MCF 10A (cell line): ENCODE results near the gene KLHDC9. TPM values are rescaled to one million over a fixed set of nuclear protein-coding genes. Genes with fewer than 3 reads are reported as not detected.

Source experiments
- Bru-seq: library from RNA; stranded (reverse); fragments of 400-500 nt; gene quantifications from one replicate; lab custom pipeline; 2021; lab: Mats Ljungman, UMichigan
- BruChase-seq, 2 experiments: library from RNA; stranded (reverse); fragments of 400-500 nt; gene quantifications; one replicate each; lab custom pipeline; 2021; lab: Mats Ljungman, UMichigan
- BruUV-seq: library from RNA; stranded (reverse); fragments of 400-500 nt; replicated peaks from 2 replicates; lab custom pipeline; 2021; lab: Mats Ljungman, UMichigan
- CTCF ChIA-PET: fragments of 300-600 bp; sonication (Branson Sonifier 250); formaldehyde crosslinking; extraction: SDS; loops from one replicate; lab custom pipeline; 2021; ENCODE audit warnings: antibody characterized with exemption, inconsistent platforms; lab: Yijun Ruan, JAX
- POLR2A ChIA-PET: fragments of 300-600, 350-650 bp; sonication (Branson Sonifier 250); formaldehyde crosslinking; extraction: SDS; loops from one replicate; lab custom pipeline; 2020; ENCODE audit warnings: antibody characterized with exemption, inconsistent platforms; lab: Yijun Ruan, JAX
- DNase-seq: peaks from one replicate; pipeline ENCODE4 v3.0.0-alpha.2; 2018; ENCODE audit not compliant: unreplicated experiment
- H3K27ac Mint-ChIP-seq: one replicate; pipeline ENCODE4 v1.8.0; 2022; ENCODE audit warnings: mild to moderate bottlenecking, low read depth, mixed read lengths; ENCODE audit not compliant: unreplicated experiment
- H3K27me3 Mint-ChIP-seq: one replicate; pipeline ENCODE4 v1.8.0; 2022; ENCODE audit warnings: mixed read lengths; ENCODE audit not compliant: insufficient read depth, unreplicated experiment
- H3K36me3 Mint-ChIP-seq: one replicate; pipeline ENCODE4 v1.8.0; 2022; ENCODE audit warnings: mild to moderate bottlenecking, moderate library complexity, mixed read lengths; ENCODE audit not compliant: insufficient read depth, unreplicated experiment
- H3K4me1 Mint-ChIP-seq: one replicate; pipeline ENCODE4 v1.8.0; 2022; ENCODE audit warnings: mixed read lengths; ENCODE audit not compliant: insufficient read depth, unreplicated experiment
- H3K4me3 Mint-ChIP-seq: one replicate; pipeline ENCODE4 v1.8.0; 2022; ENCODE audit warnings: mild to moderate bottlenecking, moderate library complexity, mixed read lengths; ENCODE audit not compliant: unreplicated experiment
- H3K9me3 Mint-ChIP-seq: one replicate; pipeline ENCODE4 v1.8.0; 2022; ENCODE audit warnings: mixed read lengths; ENCODE audit not compliant: unreplicated experiment
- intact Hi-C: fragments of 100-400 bp; cut with micrococcal nuclease; formaldehyde crosslinking; loops from 2 replicates; pipeline ENCODE4 v1.14.1; 2022
- long read RNA-seq: library from polyadenylated mRNA; stranded (forward); transcript quantifications from one replicate; pipeline ENCODE4 v2.0.0, GENCODE V29; 2022
- total RNA-seq: library from RNA; stranded (reverse); gene quantifications from 2 replicates; pipeline ENCODE4 v1.2.3, GENCODE V29; 2022
- TF ChIP-seq, protein P1 (sequence below): fragments of 200-600 bp; IDR thresholded peaks from one replicate; pipeline ENCODE4 v1.8.0; 2022; ENCODE audit warnings: antibody characterized with exemption, mild to moderate bottlenecking; ENCODE audit not compliant: unreplicated experiment

Gene KLHDC9, protein sequence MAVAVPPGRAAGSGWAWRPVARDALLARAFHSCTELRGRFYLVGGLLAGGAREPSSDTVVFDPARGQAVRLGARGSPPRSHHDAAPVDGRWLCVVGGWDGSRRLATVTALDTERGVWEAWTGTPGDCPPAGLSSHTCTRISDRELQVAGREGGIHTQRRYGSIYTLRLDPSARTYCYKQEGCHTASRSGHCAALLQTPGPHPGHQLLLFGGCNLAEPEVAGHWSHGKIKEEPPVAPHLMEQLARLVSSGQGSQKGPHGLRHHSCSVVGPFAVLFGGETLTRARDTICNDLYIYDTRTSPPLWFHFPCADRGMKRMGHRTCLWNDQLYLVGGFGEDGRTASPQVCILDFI
- total RNA-seq (not detected in 2 replicates), Bru-seq, nascent RNA (not detected), BruChase-seq, experiment 1, labeled RNA remaining after a 6-hour chase (not detected), BruChase-seq, experiment 2, labeled RNA remaining after a 2-hour chase (not detected)
- long read RNA-seq, result 0 reads

DNA sequence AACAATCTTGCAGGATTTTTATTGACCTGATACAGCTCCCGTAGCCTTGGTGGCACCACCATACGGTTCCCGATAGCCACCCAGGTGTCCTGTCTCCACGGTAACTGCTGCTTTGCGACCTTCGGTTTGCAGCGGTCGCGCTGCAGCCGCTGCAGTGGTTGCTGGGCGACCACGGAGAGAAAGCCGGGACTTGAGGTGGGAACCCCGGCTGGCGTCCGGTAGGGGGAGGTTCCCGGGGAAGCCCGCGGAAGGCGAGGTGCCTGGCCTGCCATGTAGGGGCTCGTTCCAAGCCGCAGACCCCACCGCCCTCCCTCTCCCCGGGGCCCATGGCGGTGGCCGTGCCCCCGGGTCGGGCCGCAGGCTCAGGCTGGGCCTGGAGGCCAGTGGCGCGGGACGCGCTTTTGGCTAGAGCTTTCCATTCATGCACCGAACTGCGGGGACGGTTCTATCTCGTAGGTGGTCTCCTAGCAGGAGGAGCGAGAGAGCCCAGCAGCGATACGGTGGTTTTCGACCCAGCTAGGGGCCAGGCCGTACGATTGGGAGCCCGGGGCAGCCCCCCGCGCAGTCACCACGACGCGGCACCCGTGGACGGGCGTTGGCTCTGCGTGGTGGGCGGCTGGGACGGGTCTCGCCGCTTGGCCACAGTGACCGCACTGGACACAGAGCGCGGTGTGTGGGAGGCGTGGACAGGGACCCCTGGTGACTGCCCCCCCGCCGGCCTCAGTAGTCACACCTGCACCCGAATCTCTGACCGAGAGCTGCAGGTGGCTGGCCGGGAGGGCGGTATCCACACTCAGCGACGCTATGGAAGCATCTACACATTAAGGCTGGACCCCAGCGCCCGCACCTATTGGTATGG, at the start of gene KLHDC9:
KLHDC9 (plus strand) TSS at position 152 of the 859 bp plus-strand sequence; CDS start at position 327, 175 bp downstream.
- POLR2A ChIA-PET, result interaction anchor here (0.6 to 6.7 kb wide), 22 partner anchors 8 to 836 kb away, joined by 3 to 91 read pairs (median 4); partner anchors contain the start of genes DCAF8, DEDD, F11R and NIT1
- DNase-seq, result no peak
- intact Hi-C loops, result loop anchor here (5.0 kb wide), 1 partner anchor 261 kb away; no protein-coding TSS in a partner anchor
- Mint-ChIP-seq H3K4me3 (no peak within 1 kb of the TSS), H3K27ac (peak within 1 kb of the TSS; percentile 61), H3K4me1 (peaks cover 37% of the 10 kb centered on the region), H3K36me3 (peaks cover 55% of the 10 kb centered on the region), H3K9me3 (no peaks in the 10 kb centered on the region), H3K27me3 (no peaks in the 10 kb centered on the region)
- TF ChIP-seq, protein P1, sequence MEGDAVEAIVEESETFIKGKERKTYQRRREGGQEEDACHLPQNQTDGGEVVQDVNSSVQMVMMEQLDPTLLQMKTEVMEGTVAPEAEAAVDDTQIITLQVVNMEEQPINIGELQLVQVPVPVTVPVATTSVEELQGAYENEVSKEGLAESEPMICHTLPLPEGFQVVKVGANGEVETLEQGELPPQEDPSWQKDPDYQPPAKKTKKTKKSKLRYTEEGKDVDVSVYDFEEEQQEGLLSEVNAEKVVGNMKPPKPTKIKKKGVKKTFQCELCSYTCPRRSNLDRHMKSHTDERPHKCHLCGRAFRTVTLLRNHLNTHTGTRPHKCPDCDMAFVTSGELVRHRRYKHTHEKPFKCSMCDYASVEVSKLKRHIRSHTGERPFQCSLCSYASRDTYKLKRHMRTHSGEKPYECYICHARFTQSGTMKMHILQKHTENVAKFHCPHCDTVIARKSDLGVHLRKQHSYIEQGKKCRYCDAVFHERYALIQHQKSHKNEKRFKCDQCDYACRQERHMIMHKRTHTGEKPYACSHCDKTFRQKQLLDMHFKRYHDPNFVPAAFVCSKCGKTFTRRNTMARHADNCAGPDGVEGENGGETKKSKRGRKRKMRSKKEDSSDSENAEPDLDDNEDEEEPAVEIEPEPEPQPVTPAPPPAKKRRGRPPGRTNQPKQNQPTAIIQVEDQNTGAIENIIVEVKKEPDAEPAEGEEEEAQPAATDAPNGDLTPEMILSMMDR, result no peak
- BruUV-seq, result no TSS peak
- CTCF ChIA-PET, result interaction anchor here (0.6 to 10.3 kb wide), 39 partner anchors 9 to 1053 kb away, joined by 3 to 331 read pairs (median 9); partner anchors contain the start of genes ARHGAP30, DEDD, F11R and NECTIN4

DNA sequence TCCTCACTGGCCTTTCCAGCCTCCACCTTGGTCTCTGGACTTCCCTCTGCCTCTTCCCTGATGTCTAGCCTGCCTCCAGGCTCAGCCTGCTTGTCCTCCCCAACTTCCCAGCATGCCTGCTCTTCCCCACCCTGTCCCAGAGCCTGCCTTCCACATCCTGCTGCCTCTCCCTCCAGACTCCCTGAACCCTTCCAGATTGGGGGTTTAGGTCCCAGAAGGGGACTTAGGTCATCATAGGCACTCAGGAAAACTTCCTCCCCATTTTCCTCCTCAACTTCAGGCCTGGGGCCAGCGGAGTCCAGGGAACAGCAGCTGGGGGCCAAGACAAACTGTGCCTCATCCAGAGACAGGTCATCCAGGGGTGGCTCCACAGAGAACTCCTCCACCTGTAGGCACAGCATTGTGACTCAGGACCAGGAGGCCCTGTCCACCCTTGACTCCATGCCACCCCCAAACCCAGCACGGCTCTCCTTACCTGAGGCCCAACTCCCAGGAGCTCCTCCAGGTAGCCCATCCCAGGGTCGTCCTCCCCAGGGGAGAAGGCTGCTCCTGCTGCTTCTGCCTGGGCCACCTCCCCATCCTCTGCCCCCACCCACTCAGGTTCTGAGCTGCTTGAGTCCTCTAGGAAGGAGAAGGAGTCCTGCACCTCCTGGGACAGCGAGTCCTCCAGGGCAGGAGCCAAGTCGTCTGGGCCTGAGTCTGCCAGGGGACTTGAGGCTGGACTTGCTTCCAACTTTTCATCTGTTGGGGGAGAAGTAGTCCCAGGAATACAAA, 49.0 kb upstream of the KLHDC9 start:
- intact Hi-C loops, result loop anchor here (10.0 kb wide), 1 partner anchor 86 kb away; the partner anchor contains the start of gene DEDD
- ChIA-PET POLR2A (interaction anchor here (0.6 to 3.0 kb wide), 5 partner anchors 21 to 1514 kb away, joined by 3 to 9 read pairs (median 3); partner anchors contain the start of gene F11R), CTCF (interaction anchor here (0.7 to 1.4 kb wide), 5 partner anchors 9 to 368 kb away, joined by 3 read pairs; no protein-coding TSS in a partner anchor)
- DNase-seq, result no peak
- Mint-ChIP-seq H3K27ac (no peak overlapping the region), H3K4me1 (peaks cover 5% of the 10 kb centered on the region), H3K4me3 (no peak overlapping the region), H3K36me3 (no peaks in the 10 kb centered on the region), H3K27me3 (no peaks in the 10 kb centered on the region), H3K9me3 (peaks cover 10% of the 10 kb centered on the region)
- BruUV-seq, result no TSS peak
- TF ChIP-seq, protein P1, result no peak

DNA sequence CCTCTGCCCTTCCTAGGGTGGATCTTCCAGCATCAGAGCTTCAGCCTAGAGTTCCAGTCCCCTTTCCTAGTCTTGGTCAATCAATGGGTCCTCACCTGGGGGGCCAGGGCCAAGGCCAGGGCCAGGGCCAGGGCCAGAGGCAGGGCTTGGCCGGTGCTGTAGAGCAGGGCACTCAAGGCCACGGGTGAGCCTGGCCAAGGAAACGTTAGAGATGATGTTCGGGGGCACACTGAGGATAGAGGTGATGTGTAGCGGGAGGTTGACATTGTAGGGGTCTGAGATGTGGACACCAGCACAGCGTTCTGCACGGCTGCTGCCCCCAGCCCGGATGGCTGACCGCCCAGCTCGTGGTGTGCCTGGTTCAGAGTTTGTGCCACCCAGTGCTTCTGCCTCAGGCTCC, 46.9 kb upstream of the KLHDC9 start:
- intact Hi-C loops, result no loop called here
- peaks cover 10% of the 10 kb centered on the region for H3K9me3 Mint-ChIP-seq
- no peak overlapping the region for H3K27ac Mint-ChIP-seq
- CTCF ChIA-PET, result interaction anchor here (0.7 to 1.2 kb wide), 4 partner anchors 9 to 54 kb away, joined by 3 to 5 read pairs (median 4); no protein-coding TSS in a partner anchor
- DNase-seq, result no peak
- no peaks in the 10 kb centered on the region for H3K27me3 Mint-ChIP-seq
- no peaks in the 10 kb centered on the region for H3K4me1 Mint-ChIP-seq
- POLR2A ChIA-PET, result interaction anchor here (0.6 to 3.0 kb wide), 2 partner anchors 18 to 30 kb away, joined by 3 to 9 read pairs; partner anchors contain the start of gene F11R
- H3K4me3 Mint-ChIP-seq, result no peak overlapping the region
- no peaks in the 10 kb centered on the region for H3K36me3 Mint-ChIP-seq
- TF ChIP-seq, protein P1, result no peak
- no TSS peak for BruUV-seq
